Anterior cingulate cortex (tissue), 58 donors: ENCODE results near the gene MVD.

Source experiments
- DNase-seq, 58 donors: peaks; one replicate each; lab custom pipeline; 2025; lab: John Stamatoyannopoulos, UW

MVD gene

DNA sequence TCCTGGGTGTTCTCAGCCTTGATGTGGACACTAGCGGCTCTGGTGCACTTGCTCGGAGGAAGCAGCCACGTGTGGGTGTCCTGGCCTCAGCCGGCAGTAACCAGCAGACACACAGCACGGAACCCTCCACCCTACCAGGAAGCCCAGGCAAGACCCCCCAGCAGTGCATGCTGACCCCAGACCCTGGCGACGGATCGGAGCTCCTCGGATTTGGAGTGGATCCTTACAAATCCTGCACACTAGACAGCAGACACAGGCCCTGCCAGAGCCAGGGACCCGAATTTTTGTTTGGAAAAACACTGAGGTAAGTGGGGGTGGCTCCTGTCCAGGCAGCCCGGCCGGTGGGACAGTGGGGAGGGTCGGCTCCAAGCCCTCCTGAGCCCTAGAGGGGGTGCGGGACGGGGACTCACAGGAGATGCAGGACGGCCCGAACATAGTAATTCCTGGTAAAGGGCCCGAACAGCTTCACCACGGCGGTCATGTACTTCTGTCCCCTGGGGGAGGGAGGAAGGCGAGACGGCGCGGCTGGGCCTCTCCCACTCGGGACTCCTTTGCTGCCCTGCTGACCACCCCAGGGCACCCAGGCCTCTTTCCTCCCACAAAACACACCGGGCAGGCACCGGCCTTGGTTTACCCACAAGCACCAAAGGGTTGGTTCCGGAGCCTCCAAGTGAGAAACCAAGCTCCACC is 16.4 kb downstream of the MVD start:
- no peak for DNase-seq

DNA sequence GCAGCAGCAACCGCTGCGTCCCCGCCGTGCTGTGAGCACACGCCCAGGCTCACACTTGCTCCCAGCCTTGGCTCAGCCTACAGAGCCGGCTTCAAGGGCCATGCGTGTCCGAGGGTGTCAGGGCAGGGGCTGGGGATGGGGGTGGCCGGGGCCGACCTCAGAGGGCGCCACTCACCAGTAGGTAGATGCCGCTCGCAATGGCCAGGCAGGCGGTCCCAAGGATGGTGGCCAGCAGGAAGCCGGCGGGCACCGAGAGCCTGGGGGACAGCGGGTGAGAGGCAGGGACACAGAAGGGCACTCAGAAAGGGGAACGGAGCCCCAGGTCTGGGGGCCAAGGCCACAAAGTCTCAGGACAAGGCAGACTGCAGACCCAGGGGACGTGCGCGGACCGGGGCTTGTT is 16.9 kb downstream of the MVD start:
- no peak for DNase-seq

GRCh38 chr16:88645455-88645854 is 17.4 kb downstream of the MVD start:
- no peak for DNase-seq

- no peak for DNase-seq
These were observed 19.3 kb downstream of the MVD start for GRCh38 chr16:88643644-88643932.

- DNase-seq, result no peak
These were observed 19.8 kb downstream of the MVD start for GRCh38 chr16:88642881-88643643.

GRCh38 chr16:88640498-88641247 is 22.2 kb downstream of the MVD start:
- DNase-seq, result no peak

DNA sequence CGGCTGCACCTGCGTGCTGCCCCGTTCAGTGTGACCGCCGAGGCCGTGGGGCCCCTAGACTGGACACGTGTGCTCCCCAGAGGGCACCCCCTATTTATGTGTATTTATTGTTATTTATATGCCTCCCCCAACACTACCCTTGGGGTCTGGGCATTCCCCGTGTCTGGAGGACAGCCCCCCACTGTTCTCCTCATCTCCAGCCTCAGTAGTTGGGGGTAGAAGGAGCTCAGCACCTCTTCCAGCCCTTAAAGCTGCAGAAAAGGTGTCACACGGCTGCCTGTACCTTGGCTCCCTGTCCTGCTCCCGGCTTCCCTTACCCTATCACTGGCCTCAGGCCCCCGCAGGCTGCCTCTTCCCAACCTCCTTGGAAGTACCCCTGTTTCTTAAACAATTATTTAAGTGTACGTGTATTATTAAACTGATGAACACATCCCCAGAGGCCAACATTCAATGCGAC is 22.8 kb downstream of the MVD start:
- no peak for DNase-seq

GRCh38 chr16:88639231-88640038 is 23.5 kb downstream of the MVD start:
- no peak for DNase-seq

GRCh38 chr16:88638323-88639230 is 24.3 kb downstream of the MVD start, which contains the start of gene IL17C:
IL17C (plus strand) TSS chr16:88638572; CDS start chr16:88638642, 70 bp downstream.
- DNase-seq, result no peak

DNA sequence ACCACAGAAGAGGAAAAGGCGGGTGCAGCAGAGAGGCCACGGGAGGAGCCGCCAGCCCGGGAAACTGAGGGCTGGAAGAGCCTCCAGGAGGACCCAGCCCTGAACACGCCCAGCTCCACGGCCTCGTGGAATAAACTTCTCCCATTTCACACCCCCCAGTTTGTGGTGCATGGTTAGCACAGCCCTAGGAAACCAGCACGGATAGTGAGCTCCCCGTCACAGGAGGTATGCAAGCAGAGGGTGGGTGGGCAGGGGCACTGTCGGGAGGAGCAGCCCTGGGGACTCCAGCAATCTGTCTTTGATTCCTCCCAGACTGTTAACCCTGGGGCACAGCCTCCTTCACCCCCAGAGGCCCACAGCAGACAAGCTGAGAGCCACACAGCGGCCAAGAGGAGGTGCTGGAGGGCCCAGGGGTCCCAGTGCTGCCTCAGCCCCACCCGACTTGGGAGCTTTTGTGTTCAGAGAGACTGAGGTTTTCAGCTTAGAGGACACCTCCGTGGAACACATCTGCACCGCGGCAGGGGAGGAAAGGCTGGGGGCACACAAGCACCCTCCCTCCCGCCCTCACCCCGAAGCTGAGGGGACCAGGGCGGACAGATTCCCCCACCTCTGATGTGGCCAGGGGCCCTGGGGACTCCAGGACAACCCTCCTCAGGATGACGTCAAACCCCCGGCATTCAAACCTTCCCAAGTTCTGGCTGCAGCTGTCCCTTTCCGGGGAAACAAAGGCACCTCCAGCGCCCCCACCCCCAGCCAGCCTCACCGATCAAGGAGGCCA is 26.2 kb downstream of the MVD start:
- no peak for DNase-seq

GRCh38 chr16:88635671-88636319 is 27.1 kb downstream of the MVD start:
- no peak for DNase-seq

DNA sequence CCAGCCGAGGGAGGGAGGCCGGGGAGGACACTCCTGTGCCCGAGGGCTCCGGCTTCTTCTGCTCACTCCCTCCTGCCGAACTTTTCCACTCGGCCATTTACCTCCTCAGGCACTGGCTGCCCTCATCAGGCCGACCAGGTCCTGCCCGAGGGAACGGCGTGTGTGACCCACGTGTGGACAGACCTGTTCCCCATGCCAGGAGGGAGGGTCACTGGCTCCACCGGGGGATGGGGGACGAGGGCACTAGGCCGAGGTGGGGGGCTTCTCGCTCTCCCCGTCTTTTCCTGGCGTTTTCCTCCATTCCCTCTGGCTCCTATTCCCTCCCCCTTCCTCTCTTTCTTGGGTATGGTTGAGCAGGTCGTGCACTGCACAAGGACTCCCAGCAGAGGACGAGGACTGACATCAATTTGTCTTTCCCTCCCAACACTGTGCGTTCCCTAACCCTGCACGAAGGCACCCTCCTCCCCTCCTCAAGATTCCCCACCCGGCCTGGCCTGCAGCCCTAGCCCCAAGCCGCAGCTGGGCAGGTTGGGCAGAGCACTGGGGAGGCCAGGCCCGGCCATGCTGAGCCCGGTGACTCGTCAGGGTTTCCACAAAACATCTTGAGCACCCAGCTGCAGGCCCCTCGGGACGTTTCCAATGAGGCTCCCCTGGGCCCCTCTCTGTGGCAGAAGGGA is 27.8 kb downstream of the MVD start:
- DNase-seq, result no peak

GRCh38 chr16:88634141-88634993 is 28.5 kb downstream of the MVD start:
- DNase-seq, result no peak

GRCh38 chr16:88633684-88634140 is 29.2 kb downstream of the MVD start:
- DNase-seq, result peak in 5 of 58 donors; percentile 2 to 19 (median 6)

GRCh38 chr16:88632587-88632930 is 30.3 kb downstream of the MVD start:
- DNase-seq, result no peak

GRCh38 chr16:88631920-88632586 is 30.8 kb downstream of the MVD start:
- no peak for DNase-seq
